Fibroblast of gingiva (primary cell): Measurements from ENCODE around the gene KIF21B.

Experiments
- DNase-seq: peaks from one replicate; pipeline ENCODE4 v3.0.0-alpha.2; 2011; ENCODE audit warnings: low read depth

KIF21B gene

GRCh38 chr1:201042779-201043461 lies 19.4 kb upstream of the KIF21B start:
- DNase-seq: peak; percentile 55

DNA sequence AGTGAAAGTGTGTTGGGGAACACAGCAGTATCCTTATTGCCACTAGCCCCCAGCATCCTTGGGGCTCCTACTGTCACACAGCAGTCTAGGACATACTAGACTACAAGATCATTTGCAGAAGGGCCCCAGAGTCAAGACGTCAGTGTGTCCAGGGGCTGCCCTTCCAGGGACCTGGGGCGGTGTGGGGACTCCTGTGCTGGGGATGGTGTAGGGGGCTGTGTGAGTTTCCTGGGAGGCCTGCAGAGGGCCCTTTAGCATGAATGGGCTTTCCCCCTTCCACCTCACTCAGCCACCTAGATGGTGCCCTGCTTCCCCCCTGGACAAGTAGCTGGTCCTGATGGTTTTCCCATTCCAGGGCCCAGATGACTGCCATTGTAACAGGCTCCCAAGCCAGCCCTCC lies 17.5 kb upstream of the KIF21B start:
- no peak for DNase-seq

GRCh38 chr1:201039876-201040275 lies 16.4 kb upstream of the KIF21B start:
- DNase-seq: no peak

- DNase-seq: no peak
These were observed 15.9 kb upstream of the KIF21B start for GRCh38 chr1:201039418-201039817.

- no peak for DNase-seq
These were observed 14.8 kb upstream of the KIF21B start for GRCh38 chr1:201038186-201038876.

DNA sequence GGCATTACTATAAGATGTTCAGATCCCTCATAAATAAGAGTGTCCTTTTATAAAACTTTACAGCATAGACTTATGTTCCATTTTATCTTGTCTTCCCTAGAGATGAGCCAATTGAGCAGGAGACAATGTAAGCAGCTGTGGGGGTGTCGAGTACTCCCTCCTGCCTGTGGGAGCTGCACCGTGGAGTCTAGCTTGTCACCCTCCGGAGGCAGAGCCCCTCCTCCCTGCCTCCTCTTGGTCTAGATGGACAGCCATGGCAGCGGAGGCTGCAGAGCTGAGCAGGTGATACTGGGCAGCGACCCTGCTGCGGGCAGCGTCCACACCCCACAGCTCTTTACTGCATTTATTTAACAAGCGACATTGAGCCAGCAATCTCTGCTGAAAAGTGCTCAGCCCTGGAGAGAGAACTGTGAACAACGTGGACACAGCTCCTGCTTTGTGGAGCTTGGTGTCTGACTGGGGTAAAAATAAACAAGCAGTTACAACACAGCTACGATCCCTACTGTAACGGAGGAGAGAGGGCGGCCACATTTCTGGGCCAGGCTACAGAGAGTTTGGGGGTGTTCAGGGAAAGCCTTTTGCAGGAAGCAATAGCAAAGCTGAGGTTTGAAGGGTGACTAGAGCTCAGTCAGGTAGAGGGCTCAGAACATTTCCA lies 12.8 kb upstream of the KIF21B start:
- no peak for DNase-seq

- DNase-seq: no peak
These were observed 11.2 kb upstream of the KIF21B start for GRCh38 chr1:201034671-201035070.

GRCh38 chr1:201032408-201032807 lies 8.9 kb upstream of the KIF21B start:
- DNase-seq: no peak

- no peak for DNase-seq
These were observed 5.0 kb upstream of the KIF21B start for GRCh38 chr1:201028461-201028889.

GRCh38 chr1:201026836-201027235 lies 3.3 kb upstream of the KIF21B start:
- no peak for DNase-seq

DNA sequence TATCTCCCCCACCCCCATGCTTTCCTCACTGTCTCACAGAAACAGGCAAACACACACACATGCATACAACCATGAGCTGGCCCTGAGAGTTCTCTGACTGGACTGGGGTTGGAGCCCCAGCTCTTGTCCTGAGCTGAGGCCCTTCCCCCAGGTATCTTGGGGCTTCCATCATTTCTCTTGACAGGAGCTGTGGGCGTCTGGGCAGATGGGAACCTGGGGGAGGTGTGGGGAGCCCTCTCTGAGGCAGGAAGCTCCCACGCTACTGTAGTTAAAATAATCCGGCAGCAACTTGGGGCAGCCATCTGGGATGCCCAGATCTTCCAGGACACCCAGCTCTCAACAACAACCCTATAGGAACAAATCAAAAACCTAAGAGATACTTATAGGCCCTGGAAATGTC lies 2.7 kb upstream of the KIF21B start:
- DNase-seq: no peak

- no peak for DNase-seq
These were observed 2.1 kb upstream of the KIF21B start for GRCh38 chr1:201025571-201026002.

GRCh38 chr1:201024625-201024998 lies 1.1 kb upstream of the KIF21B start:
- no peak for DNase-seq

GRCh38 chr1:201023920-201024624 lies 558 bp upstream of the KIF21B start:
- no peak for DNase-seq

DNA sequence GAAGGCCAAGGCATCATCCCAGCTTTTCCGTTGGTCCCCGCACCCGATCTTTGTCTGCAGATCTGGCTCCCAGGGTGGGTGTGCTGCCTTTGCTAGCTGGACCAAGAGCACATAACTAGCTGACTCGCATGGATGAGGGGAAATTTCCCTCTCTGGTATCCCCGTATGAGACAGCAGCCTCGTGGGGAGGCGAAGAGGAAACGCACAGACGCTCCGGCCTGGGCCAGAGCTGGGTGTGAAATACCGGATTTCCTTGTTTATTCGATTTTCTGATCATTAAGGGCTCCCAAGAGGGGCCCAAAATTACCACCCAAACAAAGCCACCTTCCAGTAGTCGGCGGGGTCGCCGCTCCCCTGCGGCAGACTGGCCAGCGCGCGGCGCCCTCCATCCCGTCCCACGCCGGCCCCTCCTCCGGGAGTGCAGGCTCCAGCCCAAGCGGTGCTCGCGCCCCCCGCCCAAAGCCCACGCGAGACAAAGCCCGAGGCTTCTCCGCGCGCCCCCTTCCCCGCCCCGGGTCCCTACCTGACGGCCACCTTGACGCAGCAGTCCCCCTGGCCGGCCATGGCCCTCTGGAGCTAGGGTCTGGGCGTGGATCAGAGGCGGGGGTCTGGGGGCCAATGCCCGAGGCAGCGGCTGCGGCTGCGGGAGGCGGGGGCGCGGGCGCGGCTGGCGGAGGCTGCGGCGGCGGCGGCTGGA lies 546 bp downstream of the KIF21B start:
- DNase-seq: no peak

DNA sequence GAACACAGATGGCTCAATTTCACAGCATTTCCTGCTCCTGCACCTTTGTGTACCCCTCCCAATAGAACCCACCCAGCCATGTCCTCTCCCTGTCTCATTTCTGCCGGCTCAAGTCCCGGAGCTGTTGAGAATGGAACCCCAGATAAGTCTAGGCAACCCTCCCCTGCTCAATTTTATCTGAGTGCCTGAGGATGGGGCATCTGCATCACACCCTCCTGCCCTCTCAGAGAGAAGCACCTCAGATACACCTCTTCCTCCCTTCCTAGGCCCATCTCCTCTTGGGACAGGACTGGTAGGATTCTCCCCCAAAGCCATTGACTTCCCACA lies 1.1 kb downstream of the KIF21B start:
- no peak for DNase-seq

DNA sequence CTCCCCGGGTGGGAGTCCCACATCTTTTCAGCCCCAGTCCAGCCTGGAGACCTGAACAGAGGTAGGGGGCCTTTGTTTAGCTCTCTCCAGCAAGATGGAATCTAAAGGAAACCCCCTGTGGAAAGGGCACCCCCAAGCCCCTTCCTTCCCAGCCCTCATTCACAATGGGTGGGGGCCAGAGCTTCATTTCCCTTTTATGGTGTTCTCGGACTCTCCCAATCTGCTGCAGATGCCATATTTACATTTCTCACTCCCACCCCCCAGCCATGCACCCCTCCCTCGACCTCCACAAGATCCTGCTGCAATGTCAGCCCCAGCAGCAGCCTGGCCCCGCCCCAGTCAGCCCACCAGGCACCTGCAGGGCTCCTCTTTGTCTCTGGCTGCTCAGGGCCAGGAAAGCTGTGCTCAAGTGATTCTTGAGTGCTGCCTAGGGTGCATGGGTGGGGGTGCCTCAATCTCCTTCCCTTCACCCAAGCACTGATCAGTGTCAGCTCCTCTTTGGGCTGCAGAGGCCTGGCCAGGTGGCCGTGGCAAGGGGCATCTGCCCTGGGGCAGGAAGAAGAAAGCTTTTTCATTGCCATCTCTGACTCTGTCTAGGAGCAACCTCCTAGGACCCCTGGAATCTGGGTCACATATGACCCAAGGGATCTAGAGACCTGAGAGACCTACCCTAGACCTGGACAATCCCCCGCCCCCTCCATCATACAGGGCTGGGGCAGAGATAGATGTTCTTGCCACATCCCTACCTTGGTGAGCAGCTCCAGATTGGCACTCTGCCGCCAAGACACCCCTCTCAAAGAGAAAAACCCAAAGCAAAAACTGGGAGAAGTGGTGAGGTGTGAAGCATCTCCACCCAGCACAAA lies 1.7 kb downstream of the KIF21B start:
- no peak for DNase-seq

DNA sequence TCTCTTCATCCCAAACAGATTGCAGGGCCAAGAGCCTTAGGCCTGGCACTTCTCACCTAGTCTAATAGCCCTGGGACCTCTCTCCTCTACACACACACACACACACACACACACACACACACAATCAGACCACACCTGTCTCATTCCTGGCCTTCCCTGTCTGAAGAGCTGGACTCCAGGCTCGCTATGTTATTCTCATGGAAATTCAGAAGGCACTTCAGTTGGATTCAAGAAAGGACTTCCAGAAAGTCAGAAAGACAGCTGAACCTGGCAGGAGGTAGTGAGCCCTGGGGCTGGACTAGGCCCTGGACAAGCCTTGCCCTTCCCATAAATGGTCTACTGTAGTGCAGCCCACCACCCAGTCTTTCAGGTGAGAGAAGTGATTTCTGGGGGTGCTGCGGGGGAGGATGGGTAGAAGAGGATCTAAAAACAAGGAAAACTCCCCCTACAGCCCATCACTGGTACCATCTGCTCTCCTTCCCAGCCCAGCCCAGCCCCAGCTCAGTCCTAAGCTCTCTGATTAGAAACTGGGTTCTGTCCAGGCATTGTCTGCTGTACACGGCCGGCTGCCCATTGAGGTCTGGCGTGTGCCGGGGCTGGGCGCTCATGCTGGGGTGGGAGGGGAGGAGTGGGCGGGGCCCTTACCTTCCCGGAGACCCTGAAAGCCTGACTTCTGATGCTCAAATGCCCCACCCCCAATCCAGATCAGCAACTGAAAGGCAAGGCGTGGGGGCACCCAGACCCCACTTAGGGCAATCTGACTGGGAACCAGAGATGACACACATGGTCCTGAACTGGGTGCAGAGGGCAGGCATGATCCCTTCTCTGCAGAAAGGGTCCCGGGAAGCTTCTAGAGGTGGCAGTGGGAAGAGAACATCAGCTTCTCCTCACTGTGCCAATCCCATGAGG lies 2.5 kb downstream of the KIF21B start:
- DNase-seq: no peak

GRCh38 chr1:201020040-201020591 lies 3.4 kb downstream of the KIF21B start:
- DNase-seq: no peak
